GM18499 (cell line): Measurements from ENCODE around the gene OTUD7B.
A peak's percentile ranks its signal among the peaks of the same experiment; 100 is the strongest.
"Not testable (repeated sequence)": the region's sequence is repeated elsewhere in the genome, so short reads cannot be mapped to it uniquely, and the experiment has no call there.

Experiments
- ATAC-seq: cut with Tn5 transposase; IDR thresholded peaks from one replicate; pipeline ENCODE4 v1.9.1; 2021; ENCODE audit warnings: moderate number of reproducible peaks; ENCODE audit not compliant: insufficient read depth, unreplicated experiment

Gene OTUD7B

DNA sequence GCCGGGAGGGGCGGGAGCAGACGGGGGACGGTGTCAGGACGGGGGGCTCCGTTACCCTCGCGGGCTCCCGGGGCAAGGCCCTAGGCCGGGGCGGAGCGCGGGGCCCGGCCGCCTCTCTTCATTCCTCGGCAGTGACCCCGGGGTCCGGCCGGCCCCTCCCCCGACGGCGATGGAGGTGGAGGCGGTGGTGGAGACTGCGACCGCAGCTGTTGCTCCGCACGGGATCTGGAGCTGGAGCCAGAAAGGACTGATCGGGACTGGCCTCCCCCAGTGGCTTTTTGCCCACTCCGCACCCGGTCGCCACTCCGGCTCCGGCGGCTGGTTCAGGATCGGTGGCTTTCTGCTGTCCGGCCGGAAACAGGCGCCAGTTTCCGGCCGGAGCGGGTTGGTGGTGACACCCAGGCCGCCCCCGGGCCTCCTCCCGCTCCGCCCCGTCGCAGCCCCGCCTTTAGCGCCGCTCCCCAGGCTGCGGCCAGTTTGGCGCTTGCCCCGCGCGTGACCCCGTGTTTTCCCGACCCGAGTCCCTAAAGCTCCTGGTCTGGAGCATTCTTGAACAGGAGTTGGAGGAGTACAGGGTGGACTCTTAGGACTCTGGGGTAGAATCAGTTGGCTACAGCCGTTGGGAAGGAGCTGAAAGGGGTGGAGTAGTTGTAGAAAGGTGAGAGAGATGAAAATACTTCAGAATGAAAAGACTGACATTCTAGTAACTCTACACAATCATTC is at the start of gene OTUD7B:
TSS of gene OTUD7B (minus strand) at position 334 of the 723 bp plus-strand sequence. CDS start 33,216 bp downstream, outside the sequence.
- peak; percentile 46 for ATAC-seq

DNA sequence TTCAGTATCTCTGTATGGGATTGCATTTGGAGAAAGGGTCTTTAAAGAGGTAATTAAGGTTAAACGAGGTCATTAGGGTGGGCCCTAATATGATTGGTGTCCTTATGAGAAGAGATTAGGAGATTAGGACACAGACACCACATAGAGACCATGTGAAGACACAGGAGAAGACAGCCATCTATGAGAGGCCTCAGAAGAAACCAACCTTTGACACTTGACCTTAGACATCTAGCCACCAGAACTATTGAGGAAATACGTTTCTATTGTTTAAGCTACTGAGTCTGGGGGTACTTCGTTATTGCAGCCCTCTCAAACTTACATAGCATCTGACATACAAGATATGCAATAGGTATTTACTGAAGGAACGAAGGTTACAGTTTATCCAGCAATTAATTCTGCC is 49.7 kb upstream of the OTUD7B start:
- ATAC-seq, result no peak

DNA sequence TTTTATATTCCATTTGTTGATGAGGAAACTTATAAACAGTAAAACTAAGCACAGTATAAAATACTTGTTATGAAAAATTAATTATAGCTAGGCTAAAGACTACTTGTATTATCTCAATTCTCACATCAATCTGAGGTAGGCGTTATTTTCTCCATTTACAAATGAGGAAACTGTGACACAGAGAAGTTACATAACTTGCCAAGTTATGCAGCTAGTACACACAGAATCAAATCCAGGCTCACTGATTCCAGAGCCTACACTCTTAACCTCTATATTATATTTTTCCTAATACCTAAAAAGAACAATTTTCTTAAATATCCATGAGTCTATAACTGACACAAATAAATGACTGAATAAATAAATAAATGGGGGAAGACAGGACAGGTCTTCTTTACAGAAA is 45.9 kb upstream of the OTUD7B start:
- no peak for ATAC-seq

GRCh38 chr1:150055507-150055906 is 45.0 kb upstream of the OTUD7B start:
- ATAC-seq, result not testable (repeated sequence)

- no peak for ATAC-seq
Observed at GRCh38 chr1:150053926-150054325, 43.4 kb upstream of the OTUD7B start.

DNA sequence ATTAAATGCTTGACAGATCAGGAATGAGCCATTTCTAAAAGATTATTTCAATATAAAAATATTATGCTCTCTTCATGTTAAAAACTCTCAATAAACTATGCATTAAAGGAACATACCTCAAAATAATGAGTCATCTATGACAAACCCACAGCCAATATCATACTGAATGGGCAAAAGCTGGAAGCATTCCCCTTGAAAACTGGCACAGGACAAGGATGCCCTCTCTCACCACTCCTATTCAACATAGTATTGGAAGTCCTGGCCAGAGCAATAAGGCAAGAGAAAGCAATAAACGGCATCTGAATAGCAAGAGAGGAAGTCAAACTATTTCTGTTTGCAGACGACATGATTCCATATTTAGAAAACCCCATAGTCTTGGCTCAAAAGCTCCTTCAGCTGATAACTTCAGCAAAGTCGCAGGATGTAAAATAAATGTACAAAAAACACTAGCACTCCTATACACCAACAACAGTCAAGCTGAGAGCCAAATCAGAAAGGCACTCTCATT is 41.4 kb upstream of the OTUD7B start:
- not testable (repeated sequence) for ATAC-seq

DNA sequence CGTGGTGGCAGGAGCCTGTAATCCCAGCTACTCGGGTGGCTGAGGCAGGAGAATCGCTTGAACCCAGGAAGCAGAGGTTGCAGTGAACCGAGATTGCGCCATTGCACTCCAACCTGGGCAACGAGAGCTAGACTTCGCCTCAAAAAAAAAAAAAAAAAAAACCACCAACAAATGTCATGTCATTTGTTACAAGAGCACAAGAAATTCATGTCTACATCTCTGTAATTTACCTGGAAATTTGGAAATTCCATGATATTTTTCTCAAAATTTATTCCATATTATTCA is 40.5 kb upstream of the OTUD7B start:
- ATAC-seq, result no peak

DNA sequence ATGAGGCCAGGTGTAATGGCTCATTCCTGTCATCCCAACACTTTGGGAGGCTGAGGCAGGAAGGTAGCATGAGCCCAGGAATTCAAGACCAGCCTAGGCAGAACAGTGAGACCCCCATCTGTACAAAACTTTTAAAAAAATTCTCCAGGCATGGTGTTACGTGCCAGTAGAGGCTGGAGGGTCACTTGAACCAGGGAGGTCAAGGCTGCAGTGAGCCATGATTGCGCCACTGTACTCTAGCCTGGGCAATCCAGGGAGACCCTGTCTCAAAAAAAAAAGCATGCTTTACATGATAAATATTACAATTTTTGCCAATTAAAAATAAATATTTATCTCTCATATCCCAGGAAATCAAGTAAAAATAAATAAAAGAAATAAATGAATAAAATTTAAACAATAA is 39.4 kb upstream of the OTUD7B start:
- no peak for ATAC-seq

DNA sequence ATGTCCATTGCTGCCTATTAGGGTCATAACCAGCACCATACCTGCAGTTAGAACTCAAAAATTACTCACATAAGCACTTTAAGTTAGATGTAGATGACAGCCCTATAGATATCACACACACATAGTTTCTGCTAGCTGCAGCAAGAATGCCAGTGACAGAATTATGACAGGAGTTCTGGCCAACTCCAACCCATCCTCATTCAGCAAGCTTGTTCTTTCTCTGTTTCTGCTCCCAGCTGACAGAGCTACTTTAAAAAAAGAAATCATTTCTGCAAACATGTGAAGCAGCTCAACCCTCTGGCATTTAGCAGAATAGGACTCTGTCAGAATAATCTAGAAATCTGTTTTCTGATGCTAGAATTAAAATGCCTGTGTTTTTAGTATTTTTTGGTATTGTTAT is 23.8 kb upstream of the OTUD7B start:
- no peak for ATAC-seq

GRCh38 chr1:150028322-150028721 is 17.8 kb upstream of the OTUD7B start:
- no peak for ATAC-seq

GRCh38 chr1:150024156-150024555 is 13.6 kb upstream of the OTUD7B start:
- no peak for ATAC-seq

- ATAC-seq, result no peak
Observed at GRCh38 chr1:150022357-150022756, 11.8 kb upstream of the OTUD7B start.

DNA sequence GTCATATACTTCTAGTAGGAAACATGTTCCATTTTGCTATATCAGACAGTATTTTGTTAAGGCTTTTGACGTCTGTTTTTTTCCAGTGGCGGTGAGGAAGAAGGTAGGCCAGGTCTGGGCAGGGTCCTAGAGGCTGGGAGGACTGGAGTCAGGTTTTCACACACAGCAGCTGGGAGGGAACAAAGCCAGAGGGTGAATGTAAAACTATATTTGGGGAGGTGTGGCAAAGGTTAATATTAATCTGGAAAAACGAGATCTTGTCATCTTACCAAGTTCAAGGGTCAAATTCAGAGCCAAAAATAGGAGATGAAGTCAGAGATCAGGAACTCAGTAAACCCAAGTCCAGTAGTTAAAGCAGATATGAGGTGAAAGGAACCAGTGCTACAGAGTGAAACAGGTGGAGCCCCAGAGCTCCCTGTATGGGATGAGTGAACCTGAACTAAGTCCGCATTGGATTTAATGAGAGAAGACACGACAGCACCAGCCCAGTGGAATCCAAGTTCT is 10.7 kb upstream of the OTUD7B start:
- ATAC-seq, result no peak

- ATAC-seq, result no peak
Observed at GRCh38 chr1:150020711-150021110, 10.2 kb upstream of the OTUD7B start.

- ATAC-seq, result no peak
Observed at GRCh38 chr1:150018165-150018564, 7.6 kb upstream of the OTUD7B start.

GRCh38 chr1:150017206-150017750 is 6.8 kb upstream of the OTUD7B start:
- no peak for ATAC-seq

- no peak for ATAC-seq
Observed at GRCh38 chr1:150015651-150016131, 5.2 kb upstream of the OTUD7B start.

GRCh38 chr1:150012611-150013010 is 2.1 kb upstream of the OTUD7B start:
- ATAC-seq, result no peak

- ATAC-seq, result no peak
Observed at GRCh38 chr1:150009604-150010392, 728 bp downstream of the OTUD7B start.

- ATAC-seq, result no peak
Observed at GRCh38 chr1:150008699-150009098, 1.8 kb downstream of the OTUD7B start.

DNA sequence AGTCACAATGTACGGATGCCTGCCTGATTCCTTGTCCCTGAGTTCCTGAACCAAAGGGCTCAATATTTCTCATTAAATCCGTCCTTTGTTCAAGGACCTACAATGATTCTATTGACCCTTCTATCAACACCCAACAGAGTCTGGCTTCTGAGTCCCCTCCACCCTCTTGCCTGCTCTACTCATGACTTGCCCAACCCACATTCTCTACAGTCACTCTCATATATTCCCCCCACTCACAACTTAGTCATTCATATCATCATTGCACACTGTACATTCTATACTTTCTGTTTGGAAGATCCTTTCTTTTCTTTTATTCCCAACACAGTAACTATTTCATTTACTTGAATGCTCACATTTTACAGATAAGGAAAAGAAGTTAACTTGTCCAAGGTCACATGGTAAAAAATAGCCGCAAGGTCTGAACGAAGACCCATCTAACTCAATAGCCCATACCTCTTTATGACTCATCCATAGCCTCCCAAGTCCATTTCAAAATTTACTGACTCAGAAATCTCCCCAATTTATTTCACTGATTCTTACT is 3.6 kb downstream of the OTUD7B start:
- ATAC-seq, result no peak
